Sciatic nerve (tissue), 2 donors: Measurements from ENCODE around the gene C6orf89. TPM values are rescaled to one million over a fixed set of nuclear protein-coding genes. Genes with fewer than 3 reads are reported as not detected.
"Not testable (repeated sequence)": the region's sequence is repeated elsewhere in the genome, so short reads cannot be mapped to it uniquely, and the experiment has no call there.

Source experiments
- ATAC-seq: fragments of 200-7000 bp; cut with Tn5 transposase; one replicate; pipeline ENCODE4 v1.9.1; 2020; ENCODE audit warnings: mild to moderate bottlenecking, moderate library complexity
- DNase-seq: peaks from one replicate; pipeline ENCODE4 v3.0.0-alpha.2; 2020; ENCODE audit warnings: low spot score
- intact Hi-C: fragments of 100-400 bp; cut with DNase I; formaldehyde crosslinking; loops from one replicate; pipeline ENCODE4 v1.14.2; 2022
- total RNA-seq: library from RNA; stranded (reverse); fragmentation: NEBNext Ultra II Directional; extraction: Animal tissue kit (Norgen Biotek cat#: 25700); gene quantifications from one replicate; pipeline ENCODE4 v1.2.1, GENCODE V29; 2021
- donor health status: DM: no; HTN: no; CAD: no.
- donor health status: DM: no; HTN: no; CAD: no.

Gene C6orf89
- total RNA-seq, 1 donor from 2014 or later: 56.6 TPM

DNA sequence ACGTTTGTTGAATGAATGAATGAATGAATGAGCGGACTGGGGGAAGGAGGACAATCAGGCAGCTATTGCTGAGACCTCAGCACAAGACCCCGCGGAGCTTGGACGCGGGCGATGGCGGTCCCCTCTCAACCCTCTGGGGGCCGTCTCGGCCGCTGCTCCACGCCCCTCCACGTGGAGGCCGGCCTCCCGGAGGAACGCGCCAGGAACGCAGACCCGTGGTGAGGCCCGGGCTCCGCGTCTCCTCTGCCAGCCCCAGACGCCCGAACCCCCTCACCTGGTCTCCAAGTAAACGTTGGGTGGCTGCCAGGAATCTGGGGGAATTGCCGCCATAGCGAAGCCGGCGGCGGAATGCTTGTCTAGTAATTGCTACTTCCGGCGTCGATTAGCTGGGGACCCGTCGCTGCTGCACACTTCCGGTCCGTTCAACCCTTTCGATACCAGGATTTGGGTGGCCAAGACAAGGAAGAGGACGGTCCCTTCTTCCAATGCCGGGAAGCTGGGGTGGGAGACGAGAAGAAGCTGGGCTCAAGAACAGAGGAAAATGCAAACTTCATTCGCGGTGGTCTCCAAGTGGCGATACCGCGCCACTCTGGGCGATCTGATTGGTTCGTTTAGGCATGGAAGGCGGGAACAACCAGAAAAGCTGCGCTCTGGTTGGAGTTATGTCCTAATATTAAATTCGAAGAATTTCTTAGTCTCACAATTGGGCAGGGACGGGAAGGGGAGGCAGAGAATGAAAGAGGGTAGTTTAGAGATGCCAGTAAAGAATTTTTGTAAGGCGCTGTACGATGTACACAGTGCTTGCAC is 11.1 kb upstream of the C6orf89 start, which contains the start of gene PPIL1:
PPIL1 (minus strand) TSS at position 361 of the 807 bp plus-strand sequence; CDS start at position 330, 31 bp downstream.
- DNase-seq (peak; percentile 87), ATAC-seq (peak; percentile 96)
- intact Hi-C loops: no loop called here

GRCh38 chr6:36875250-36875633 is 10.5 kb upstream of the C6orf89 start:
- ATAC-seq (peak; percentile 29), DNase-seq (no peak)
- intact Hi-C loops: no loop called here

DNA sequence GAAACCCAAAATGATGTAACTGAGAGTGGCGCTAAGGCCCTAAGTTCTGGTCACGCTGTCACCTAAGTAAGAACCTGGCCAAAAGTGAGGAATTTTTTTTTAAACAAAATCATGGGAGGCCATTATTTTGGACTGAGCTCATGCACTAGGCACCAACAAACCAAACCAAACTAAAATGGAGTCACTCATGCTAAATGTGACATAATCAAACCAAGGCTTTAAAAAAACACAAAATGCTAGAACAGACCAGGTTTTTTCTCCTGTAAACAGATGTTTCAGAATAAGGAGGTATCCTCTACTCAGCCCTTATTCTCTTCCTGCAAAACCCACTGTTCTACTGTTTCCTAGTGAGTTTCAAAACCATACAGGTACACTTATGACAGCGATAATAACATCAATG is 1.1 kb upstream of the C6orf89 start:
- ATAC-seq: no peak
- DNase-seq: no peak
- intact Hi-C loops: loop anchor here (10.0 kb wide), 2 partner anchors 90 to 130 kb away; no protein-coding TSS in a partner anchor

GRCh38 chr6:36886950-36887618 is 1.3 kb downstream of the C6orf89 start:
- ATAC-seq (no peak), DNase-seq (no peak)
- intact Hi-C loops: loop anchor here (10.0 kb wide), 2 partner anchors 88 to 128 kb away; no protein-coding TSS in a partner anchor

DNA sequence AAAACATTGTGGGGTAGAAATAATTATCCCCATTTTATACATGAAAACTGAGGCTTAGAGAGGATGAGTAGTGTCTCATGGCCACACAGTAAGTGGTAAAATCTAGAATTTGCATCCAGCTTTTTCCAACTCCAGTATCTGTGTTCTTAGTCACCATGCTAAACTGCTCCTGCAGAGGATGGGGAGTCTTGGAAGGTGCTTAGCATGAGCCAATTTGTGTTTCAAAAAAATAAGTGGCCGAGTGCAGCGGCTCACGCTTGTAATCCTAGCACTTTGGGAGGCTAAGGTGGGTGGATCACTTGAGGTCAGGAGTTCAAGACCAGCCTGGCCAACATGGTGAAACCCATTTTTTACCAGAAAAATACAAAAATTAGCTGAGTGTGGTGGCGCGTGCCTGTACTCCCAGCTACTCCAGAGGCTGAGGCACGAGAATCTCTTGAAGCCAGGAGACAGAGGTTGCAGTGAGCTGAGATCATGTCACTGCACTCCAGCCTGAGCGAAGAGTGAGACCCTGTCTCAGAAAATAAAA is 2.4 kb downstream of the C6orf89 start:
- no peak for ATAC-seq
- intact Hi-C loops: loop anchor here (10.0 kb wide), 2 partner anchors 87 to 127 kb away; no protein-coding TSS in a partner anchor
- DNase-seq: no peak

- DNase-seq: no peak
- ATAC-seq: no peak
- intact Hi-C loops: loop anchor here (10.0 kb wide), 2 partner anchors 86 to 126 kb away; no protein-coding TSS in a partner anchor
These were observed 3.1 kb downstream of the C6orf89 start for GRCh38 chr6:36888654-36889481.

- DNase-seq (no peak), ATAC-seq (no peak)
- intact Hi-C loops: no loop called here
These were observed 4.4 kb downstream of the C6orf89 start for GRCh38 chr6:36890112-36890663.

DNA sequence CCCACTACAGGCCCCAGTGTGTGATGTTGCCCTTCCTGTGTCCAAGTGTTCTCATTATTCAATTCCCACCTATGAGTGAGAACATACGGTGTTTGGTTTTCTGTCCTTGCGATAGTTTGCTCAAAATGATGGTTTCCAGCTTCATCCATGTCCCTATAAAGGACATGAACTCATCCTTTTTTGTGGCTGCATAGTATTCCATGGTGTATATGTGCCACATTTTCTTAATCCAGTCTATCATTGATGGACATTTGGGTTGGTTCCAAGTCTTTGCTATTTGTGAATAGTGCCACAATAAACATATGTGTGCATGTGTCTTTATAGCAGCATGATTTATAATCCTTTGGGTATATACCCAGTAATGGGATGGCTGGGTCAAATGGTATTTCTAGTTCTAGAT is 5.4 kb downstream of the C6orf89 start:
- DNase-seq, intact Hi-C loops, ATAC-seq: not testable (repeated sequence)

- ATAC-seq: no peak
- intact Hi-C loops: no loop called here
- DNase-seq: no peak
These were observed 8.5 kb downstream of the C6orf89 start for GRCh38 chr6:36893976-36894932.

- DNase-seq (no peak), ATAC-seq (peak; percentile 91)
- intact Hi-C loops: no loop called here
These were observed 11.9 kb downstream of the C6orf89 start for GRCh38 chr6:36897609-36898008.

DNA sequence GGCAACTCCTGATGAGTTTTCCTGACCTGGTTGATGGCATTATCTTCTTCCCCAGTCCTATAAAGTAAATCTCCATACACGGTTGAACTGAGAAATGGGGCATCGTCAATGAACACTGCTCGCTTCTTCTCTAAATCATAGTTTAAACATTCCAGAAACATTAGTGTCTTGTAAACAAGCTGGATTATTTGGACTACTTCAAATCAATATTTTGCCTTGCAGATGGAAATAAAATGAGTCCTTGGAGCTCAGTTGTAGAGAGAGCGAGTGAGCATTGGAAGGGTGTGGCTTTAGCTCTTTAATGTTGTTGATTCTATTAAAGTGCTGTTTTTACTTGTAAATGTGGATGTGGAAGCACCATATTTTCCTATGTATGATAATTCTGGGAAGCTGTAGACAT is 18.4 kb downstream of the C6orf89 start:
- no peak for DNase-seq
- intact Hi-C loops: no loop called here
- no peak for ATAC-seq

- DNase-seq (no peak), ATAC-seq (no peak)
- intact Hi-C loops: no loop called here
These were observed 19.2 kb downstream of the C6orf89 start for GRCh38 chr6:36904851-36905393.

DNA sequence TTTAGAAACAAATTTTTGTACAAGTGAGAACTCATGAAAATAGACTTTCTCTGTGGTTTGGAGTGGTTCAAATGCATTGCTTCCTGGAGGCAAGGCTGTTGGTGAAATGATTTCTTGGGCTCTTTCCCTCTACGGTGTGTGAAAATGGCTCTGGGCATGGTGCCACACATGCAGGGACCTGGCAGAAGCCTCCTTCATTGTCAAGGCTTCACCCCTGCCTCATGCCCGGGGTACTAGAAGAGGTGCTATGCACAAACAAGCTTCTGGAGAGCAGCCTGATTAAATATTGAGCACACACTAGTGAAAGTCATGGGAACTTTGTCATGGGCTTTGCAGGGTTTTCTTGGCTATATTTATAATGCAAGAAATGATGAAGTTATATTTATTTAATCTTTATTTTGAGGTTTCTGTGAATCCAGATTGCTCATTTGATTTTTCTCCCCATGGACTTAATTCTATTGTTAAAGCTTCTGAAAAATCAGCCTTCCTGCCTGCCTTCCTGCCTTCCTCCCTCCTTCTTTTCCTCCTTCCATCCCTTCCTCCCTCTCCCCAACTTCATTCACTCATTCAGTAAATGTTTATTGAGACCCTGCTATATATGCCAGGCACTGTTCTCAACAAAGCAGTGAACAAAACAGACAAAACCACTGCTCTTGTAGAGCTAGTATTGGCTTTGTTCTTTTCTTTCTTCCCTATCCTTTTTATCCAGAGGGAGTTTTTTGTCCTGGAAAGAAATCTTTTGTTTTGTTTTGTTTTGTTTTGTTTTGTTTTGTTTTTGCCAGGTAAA is 21.0 kb downstream of the C6orf89 start:
- intact Hi-C loops: no loop called here
- ATAC-seq (no peak), DNase-seq (no peak)

DNA sequence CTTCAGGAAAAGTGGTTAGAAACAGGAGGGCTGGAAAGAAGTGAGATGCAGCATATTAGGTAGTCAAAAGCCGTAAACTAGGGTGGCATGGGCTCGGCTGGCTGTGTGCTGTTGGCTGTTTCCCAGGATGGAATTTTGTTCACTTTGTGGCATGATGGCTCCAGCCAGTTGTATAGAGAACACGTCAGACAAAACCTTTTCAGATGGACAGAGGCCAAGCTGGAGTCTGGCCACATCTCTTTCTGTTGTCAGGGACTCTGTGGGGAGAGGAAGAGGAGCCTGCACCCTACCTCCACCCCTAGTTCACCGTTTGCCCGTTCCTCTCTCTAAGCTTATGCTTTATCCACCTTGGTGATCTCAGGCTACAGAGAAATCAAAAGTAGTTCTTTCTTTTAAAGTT is 22.0 kb downstream of the C6orf89 start:
- DNase-seq (no peak), ATAC-seq (peak; percentile 67)
- intact Hi-C loops: no loop called here

DNA sequence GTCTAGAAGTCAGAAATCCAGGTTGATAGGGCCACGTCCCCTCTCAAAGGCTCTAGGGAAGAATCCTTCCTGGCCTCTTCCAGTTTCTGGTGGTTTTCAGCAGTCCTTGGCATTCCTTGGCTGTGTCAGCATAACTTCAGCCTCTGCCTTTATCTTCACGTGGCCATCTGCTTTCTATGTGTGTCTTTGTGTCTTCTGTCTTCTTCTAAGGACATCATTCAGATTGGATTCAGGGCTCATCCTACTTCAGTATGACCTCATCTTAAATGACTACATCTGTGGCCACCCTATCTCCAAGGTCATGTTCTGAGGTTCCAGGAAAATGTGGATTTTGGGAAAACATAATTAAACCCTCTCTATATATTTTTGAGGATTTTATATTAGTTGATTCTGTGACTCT is 23.0 kb downstream of the C6orf89 start:
- DNase-seq (no peak), ATAC-seq (no peak)
- intact Hi-C loops: no loop called here

DNA sequence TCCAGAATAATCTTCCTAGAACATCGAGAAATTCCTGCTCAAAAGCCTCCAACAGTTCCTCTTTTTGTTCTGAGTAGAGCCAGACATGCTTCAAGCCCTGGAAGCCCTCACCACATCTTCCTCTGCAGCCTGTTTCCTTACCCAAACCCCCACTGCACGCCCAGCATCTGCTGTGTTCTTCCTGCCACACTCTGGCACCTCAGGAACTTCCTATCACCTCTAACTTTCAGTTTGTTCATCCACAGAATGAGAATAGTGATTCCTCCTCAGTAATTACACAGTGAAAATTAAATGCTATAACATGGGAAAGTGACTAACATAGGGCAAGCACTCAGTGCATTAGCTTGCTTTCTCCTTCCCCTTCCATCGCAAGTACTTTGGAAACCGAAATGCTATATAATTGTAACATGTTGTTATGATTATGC is 26.3 kb downstream of the C6orf89 start:
- DNase-seq (no peak), ATAC-seq (no peak)
- intact Hi-C loops: no loop called here

GRCh38 chr6:36912586-36912985 is 26.8 kb downstream of the C6orf89 start:
- no peak for DNase-seq
- ATAC-seq: peak; percentile 61
- intact Hi-C loops: no loop called here
